H1 (cell line): ENCODE results near the gene BMPR1A. TPM values are rescaled to one million over a fixed set of nuclear protein-coding genes. Genes with fewer than 3 reads are reported as not detected.

Source experiments
- ASH2L ChIP-seq: fragments of 200-600, 300-600 bp; sonication (generic); IDR thresholded peaks from one replicate; pipeline ENCODE4 v1.7.1; 2017; ENCODE audit warnings: low read length
- BCL11A ChIP-seq, 2 experiments: IDR thresholded peaks; one replicate each; pipeline ENCODE4 v1.6.1; 2011; ENCODE audit warnings: low read depth in 2 of 2, low read length in 2 of 2, mild to moderate bottlenecking in 2 of 2
- CBX8 ChIP-seq: fragments of 300-800, 300-1000 bp; sonication (generic); IDR thresholded peaks from 2 replicates; pipeline ENCODE4 v1.7.1; 2016; ENCODE audit warnings: low read depth, low read length, borderline replicate concordance
- CHD7 ChIP-seq: fragments of 300-600 bp; sonication (generic); IDR thresholded peaks from 2 replicates; pipeline ENCODE4 v1.7.1; 2012; ENCODE audit warnings: low read length, moderate library complexity, mild to moderate bottlenecking, inconsistent platforms; ENCODE audit not compliant: insufficient replicate concordance
- EGR1 ChIP-seq: IDR thresholded peaks from 2 replicates; pipeline ENCODE4 v1.6.1; 2011; ENCODE audit warnings: low read depth, low read length, borderline replicate concordance
- NANOG ChIP-seq: IDR thresholded peaks from 2 replicates; pipeline ENCODE4 v1.6.1; 2011; ENCODE audit warnings: low read length, low read depth, mild to moderate bottlenecking, inconsistent platforms; ENCODE audit not compliant: insufficient read depth, poor library complexity, severe bottlenecking
- NRF1 ChIP-seq: IDR thresholded peaks from 2 replicates; pipeline ENCODE4 v1.6.1; 2011; ENCODE audit warnings: mild to moderate bottlenecking, low read depth, low read length, improper control_type of control experiment
- POU5F1 ChIP-seq: IDR thresholded peaks from 2 replicates; pipeline ENCODE4 v1.6.1; 2011; ENCODE audit warnings: low read depth, mild to moderate bottlenecking, low read length, moderate library complexity
- SRF ChIP-seq: IDR thresholded peaks from 2 replicates; pipeline ENCODE4 v1.6.1; 2011; ENCODE audit warnings: mild to moderate bottlenecking, low read depth, low read length, moderate library complexity
- TAF1 ChIP-seq: IDR thresholded peaks from 2 replicates; pipeline ENCODE4 v1.6.1; 2011; ENCODE audit warnings: mild to moderate bottlenecking, low read depth, low read length
- YY1 ChIP-seq: IDR thresholded peaks from 2 replicates; pipeline ENCODE4 v1.6.1; 2011; ENCODE audit warnings: low read depth, mild to moderate bottlenecking, low read length
- polyA plus RNA-seq, 7 experiments: library from polyadenylated mRNA; depleted of rRNA in 3 of 7; stranded (reverse) in 5 of 7; unstranded in 2 of 7; fragments of >200 nt in 5 of 7; fragments of 200-250 nt in 2 of 7; gene quantifications; 1 replicate in 5 of 7; 2 replicates in 1 of 7; 4 replicates in 1 of 7; pipeline versions ENCODE4 v1.2.1 to v1.2.3, GENCODE V29; 2011 to 2013; ENCODE audit warnings: missing spikeins in 2 of 7, mixed read lengths in 2 of 7
- total RNA-seq: library from RNA; stranded (reverse); fragmentation: NEBNext Ultra II Directional; extraction: Animal tissue kit (Norgen Biotek cat#: 25700); gene quantifications from 2 replicates; pipeline ENCODE4 v1.2.1, GENCODE V29; 2021

The BMPR1A gene
- total and polyA plus RNA-seq, 2 of the 8 experiments (the other 6 are each of a cell fraction or from before 2014, with no cell fraction given), result 34.4 to 129 TPM

- no peak for TF ChIP-seq CHD7
- TF ChIP-seq SRF, result no peak
- no peak for TF ChIP-seq BCL11A (IDR thresholded peaks at IDR 0.05; ENCODE audit: low read depth in 2 of 2, low read length in 2 of 2)
- TF ChIP-seq CBX8, result no peak
- TF ChIP-seq ASH2L, result no peak
- TF ChIP-seq NRF1, result no peak
- TF ChIP-seq EGR1, result no peak
- no peak for TF ChIP-seq TAF1
- TF ChIP-seq NANOG, result no peak
- TF ChIP-seq POU5F1, result no peak
- no peak for TF ChIP-seq YY1
Measured at GRCh38 chr10:86972613-86973380, 216.4 kb downstream of the BMPR1A start (continued).
